HG03108 (cell line): Measurements from ENCODE around the gene AGPAT1.
"Not testable (repeated sequence)": the region's sequence is repeated elsewhere in the genome, so short reads cannot be mapped to it uniquely, and the experiment has no call there.

Experiments used
- ATAC-seq: cut with Tn5 transposase; IDR thresholded peaks from one replicate; pipeline ENCODE4 v1.9.1; 2021; ENCODE audit warnings: moderate library complexity; ENCODE audit not compliant: unreplicated experiment

Gene AGPAT1, protein sequence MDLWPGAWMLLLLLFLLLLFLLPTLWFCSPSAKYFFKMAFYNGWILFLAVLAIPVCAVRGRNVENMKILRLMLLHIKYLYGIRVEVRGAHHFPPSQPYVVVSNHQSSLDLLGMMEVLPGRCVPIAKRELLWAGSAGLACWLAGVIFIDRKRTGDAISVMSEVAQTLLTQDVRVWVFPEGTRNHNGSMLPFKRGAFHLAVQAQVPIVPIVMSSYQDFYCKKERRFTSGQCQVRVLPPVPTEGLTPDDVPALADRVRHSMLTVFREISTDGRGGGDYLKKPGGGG

GRCh38 chr6:32175711-32176475 lies at the start of gene AGPAT1:
AGPAT1 (minus strand) TSS chr6:32176084; CDS start chr6:32171496, 4,588 bp downstream.
- ATAC-seq: peak; percentile 40

DNA sequence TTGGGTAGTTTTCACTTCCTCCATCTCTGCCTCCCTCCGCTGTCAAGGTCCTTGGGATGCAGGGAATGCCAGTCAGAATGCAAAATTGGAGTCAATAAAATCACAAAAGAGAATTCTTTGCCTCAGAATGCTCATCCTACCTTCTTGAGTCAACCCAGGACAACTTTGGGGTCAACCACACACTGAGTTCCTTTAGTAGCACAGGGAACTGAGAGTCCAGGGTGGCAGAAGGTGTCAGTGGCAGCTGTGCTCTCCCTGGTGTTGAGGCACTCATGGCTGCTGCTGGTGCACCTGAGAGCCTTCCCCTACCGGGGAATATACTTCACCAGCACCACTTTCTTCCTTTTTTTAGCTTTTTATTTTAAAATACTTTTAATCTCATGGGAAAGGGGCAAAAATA lies 48.8 kb upstream of the AGPAT1 start:
- no peak for ATAC-seq

GRCh38 chr6:32223258-32224235 lies 47.7 kb upstream of the AGPAT1 start, which contains the start of gene NOTCH4:
NOTCH4 (minus strand) TSS chr6:32224067; CDS start chr6:32223928, 139 bp downstream.
- no peak for ATAC-seq

GRCh38 chr6:32222333-32223230 lies 46.7 kb upstream of the AGPAT1 start:
- no peak for ATAC-seq

- ATAC-seq: no peak
These were observed 44.1 kb upstream of the AGPAT1 start for GRCh38 chr6:32220021-32220420.

- ATAC-seq: no peak
These were observed 42.3 kb upstream of the AGPAT1 start for GRCh38 chr6:32218167-32218566.

- ATAC-seq: no peak
These were observed 41.1 kb upstream of the AGPAT1 start for GRCh38 chr6:32216998-32217397.

DNA sequence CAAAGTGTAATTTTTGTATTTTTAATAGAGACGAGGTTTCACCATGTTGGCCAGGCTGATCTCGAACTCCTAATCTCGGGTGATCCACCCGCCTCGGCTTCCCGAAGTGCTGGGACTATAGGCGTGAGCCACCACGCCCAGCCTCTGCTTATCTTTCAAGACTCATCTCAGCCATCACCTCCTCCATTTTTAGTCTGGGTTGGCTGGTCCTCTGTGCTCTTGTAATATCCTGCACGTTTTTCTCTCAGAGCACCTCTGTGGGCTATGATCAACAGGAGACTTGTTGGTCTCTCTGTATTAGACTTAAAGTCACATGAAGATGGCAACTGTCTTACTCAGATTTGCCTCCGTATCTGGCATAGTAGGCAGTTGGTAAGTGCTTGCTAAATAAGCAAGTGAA lies 40.4 kb upstream of the AGPAT1 start:
- ATAC-seq: no peak

GRCh38 chr6:32215617-32216016 lies 39.7 kb upstream of the AGPAT1 start:
- ATAC-seq: no peak

GRCh38 chr6:32214126-32214525 lies 38.2 kb upstream of the AGPAT1 start:
- ATAC-seq: no peak

GRCh38 chr6:32213649-32214048 lies 37.8 kb upstream of the AGPAT1 start:
- ATAC-seq: no peak

- no peak for ATAC-seq
These were observed 36.3 kb upstream of the AGPAT1 start for GRCh38 chr6:32212076-32212760.

DNA sequence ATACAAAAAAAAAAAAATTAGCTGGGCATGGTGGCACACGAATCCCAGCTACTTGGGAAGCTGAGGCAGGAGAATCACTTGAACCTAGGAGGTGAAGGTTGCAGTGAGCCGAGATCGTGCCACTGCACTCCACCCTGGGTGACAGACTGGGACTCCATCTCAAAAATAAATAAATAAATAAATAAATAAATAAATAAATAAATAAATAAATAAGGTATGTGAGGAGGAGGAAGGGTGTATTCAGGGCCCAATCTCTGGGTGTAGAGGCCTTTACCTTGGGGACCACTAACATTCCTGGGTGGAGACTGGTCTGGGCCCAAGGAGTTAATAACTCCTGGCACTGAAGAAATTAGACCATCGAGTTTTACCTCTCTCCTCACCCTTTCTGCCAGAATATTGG lies 35.5 kb upstream of the AGPAT1 start:
- not testable (repeated sequence) for ATAC-seq

- ATAC-seq: no peak
These were observed 34.3 kb upstream of the AGPAT1 start for GRCh38 chr6:32210191-32210601.

DNA sequence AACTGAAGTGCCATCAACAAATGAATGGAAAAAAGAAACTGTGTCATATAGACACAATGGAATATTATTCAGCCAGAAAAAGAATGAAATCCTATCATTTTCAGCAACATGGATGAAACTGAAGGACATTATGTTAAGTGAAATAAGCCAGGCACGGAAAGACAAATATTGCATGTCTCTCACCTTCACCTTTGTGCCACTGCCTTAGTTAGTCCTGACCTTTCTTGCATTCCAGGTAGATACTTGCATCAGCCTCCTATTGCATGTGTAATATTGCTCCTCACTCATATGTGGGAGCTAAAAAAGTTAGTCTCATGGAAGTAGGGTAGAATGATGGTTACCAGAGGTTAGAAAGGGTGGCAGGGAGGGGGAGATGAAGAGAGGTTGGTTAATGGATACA lies 33.1 kb upstream of the AGPAT1 start:
- ATAC-seq: no peak

- ATAC-seq: no peak
These were observed 28.4 kb upstream of the AGPAT1 start for GRCh38 chr6:32204268-32204715.

DNA sequence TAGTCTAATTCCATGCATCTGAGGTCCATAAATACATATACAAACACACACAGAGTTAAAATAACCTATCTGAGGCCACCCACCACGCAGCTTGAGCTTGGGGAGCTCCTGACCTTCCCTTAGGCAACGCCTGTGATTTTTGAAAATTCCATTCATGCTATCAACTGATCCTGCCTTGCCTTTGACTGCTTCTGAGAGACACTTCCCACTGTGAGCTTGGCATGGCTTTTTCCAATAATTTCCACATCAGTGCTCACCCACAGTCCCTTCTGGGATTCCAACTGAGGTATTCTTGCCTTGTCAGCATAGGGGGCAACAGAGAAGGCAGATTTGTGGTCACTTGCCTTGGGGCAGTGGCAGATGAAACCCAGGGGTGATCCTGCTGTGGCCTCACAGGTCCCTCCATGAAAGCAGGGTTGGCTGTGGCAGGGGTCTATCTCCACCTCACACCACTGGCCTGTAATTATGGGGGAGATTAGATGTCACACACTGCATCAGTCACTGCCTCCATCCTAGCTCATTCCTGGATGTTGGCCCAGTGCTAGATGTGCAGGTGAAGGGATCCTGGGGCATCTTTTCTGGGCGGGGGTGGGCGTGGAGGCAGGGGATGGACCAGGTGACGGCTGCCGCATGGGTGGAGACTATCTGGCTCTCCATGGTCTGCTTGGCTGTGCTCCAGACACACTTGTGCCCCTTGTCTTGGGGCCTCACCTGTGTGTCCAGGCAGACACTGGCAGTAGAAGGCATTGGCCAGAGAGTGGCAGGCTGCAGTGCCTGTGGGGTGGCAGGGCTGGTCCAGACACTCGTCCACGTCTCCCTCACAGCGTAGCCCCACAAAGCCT lies 27.8 kb upstream of the AGPAT1 start:
- no peak for ATAC-seq

- ATAC-seq: no peak
These were observed 26.3 kb upstream of the AGPAT1 start for GRCh38 chr6:32202186-32202585.
